Neural progenitor cell (in vitro differentiated cells): ENCODE results near the gene OR52M1.

Experiments used
- CTCF ChIP-seq: fragments of 200-600 bp; sonication (generic); IDR thresholded peaks from 2 replicates; pipeline ENCODE4 v1.5.1; 2017; ENCODE audit warnings: antibody characterized with exemption, mild to moderate bottlenecking
- EZH2 ChIP-seq: fragments of 200-600 bp; sonication (generic); IDR thresholded peaks from 2 replicates; pipeline ENCODE4 v1.6.1; 2017; ENCODE audit warnings: antibody characterized with exemption, mild to moderate bottlenecking, moderate library complexity
- EZH2phosphoT487 ChIP-seq: fragments of 200-600 bp; sonication (generic); IDR thresholded peaks from 2 replicates; pipeline ENCODE4 v1.6.1; 2017; ENCODE audit warnings: antibody characterized with exemption

- TF ChIP-seq CTCF (no peak), EZH2phosphoT487 (no peak), EZH2 (no peak)
These were observed 31.9 kb downstream of the OR52M1 start for GRCh38 chr11:4576880-4577279.
